ENCODE measurements around the gene MTHFD2L.

MTHFD2L gene

GRCh38 chr4:74132944-74133343 is 25.0 kb upstream of the MTHFD2L start:
- no peak for DNase-seq (ENCODE audit: low spot score)
- no peak for TF ChIP-seq CTCF (IDR thresholded peaks at IDR 0.05; ENCODE audit: borderline replicate concordance, control extremely low read depth, extremely low read depth, insufficient read depth, missing control alignments)
- in situ Hi-C loops (cut with MboI; ENCODE audit: low sequenced_read_pairs, unreplicated experiment), result loop anchor here (10.0 kb wide), 1 partner anchor 468 kb away; no protein-coding TSS in a partner anchor

GRCh38 chr4:74133786-74134499 is 24.0 kb upstream of the MTHFD2L start:
- TF ChIP-seq CTCF (IDR thresholded peaks at IDR 0.05; ENCODE audit: borderline replicate concordance, control extremely low read depth, extremely low read depth, insufficient read depth, missing control alignments), result peak; percentile 68
- DNase-seq (ENCODE audit: low spot score), result peak; percentile 21
- in situ Hi-C loops (cut with MboI; ENCODE audit: low sequenced_read_pairs, unreplicated experiment), result loop anchor here (10.0 kb wide), 1 partner anchor 469 kb away; no protein-coding TSS in a partner anchor

- DNase-seq (ENCODE audit: low spot score), result no peak
- in situ Hi-C loops (cut with MboI; ENCODE audit: low sequenced_read_pairs, unreplicated experiment), result loop anchor here (10.0 kb wide), 1 partner anchor 470 kb away; no protein-coding TSS in a partner anchor
- no peak for TF ChIP-seq CTCF (IDR thresholded peaks at IDR 0.05; ENCODE audit: borderline replicate concordance, control extremely low read depth, extremely low read depth, insufficient read depth, missing control alignments)
Measured at GRCh38 chr4:74134500-74134852, 23.4 kb upstream of the MTHFD2L start.

GRCh38 chr4:74146581-74147129 is 11.3 kb upstream of the MTHFD2L start:
- in situ Hi-C loops (cut with MboI; ENCODE audit: low sequenced_read_pairs, unreplicated experiment), result no loop called here
- no peak for DNase-seq (ENCODE audit: low spot score)
- TF ChIP-seq CTCF (IDR thresholded peaks at IDR 0.05; ENCODE audit: borderline replicate concordance, control extremely low read depth, extremely low read depth, insufficient read depth, missing control alignments), result no peak

GRCh38 chr4:74148205-74148604 is 9.7 kb upstream of the MTHFD2L start:
- no peak for TF ChIP-seq CTCF (IDR thresholded peaks at IDR 0.05; ENCODE audit: borderline replicate concordance, control extremely low read depth, extremely low read depth, insufficient read depth, missing control alignments)
- no peak for DNase-seq (ENCODE audit: low spot score)
- in situ Hi-C loops (cut with MboI; ENCODE audit: low sequenced_read_pairs, unreplicated experiment), result no loop called here

- in situ Hi-C loops (cut with MboI; ENCODE audit: low sequenced_read_pairs, unreplicated experiment), result no loop called here
- no peak for DNase-seq (ENCODE audit: low spot score)
- TF ChIP-seq CTCF (IDR thresholded peaks at IDR 0.05; ENCODE audit: borderline replicate concordance, control extremely low read depth, extremely low read depth, insufficient read depth, missing control alignments), result no peak
Measured at GRCh38 chr4:74152836-74153235, 5.1 kb upstream of the MTHFD2L start.

Measured in GM13976 (cell line).